Aorta (tissue), 5 donors: ENCODE results near the gene RSPRY1. TPM values are rescaled to one million over a fixed set of nuclear protein-coding genes. Genes with fewer than 3 reads are reported as not detected.

Experiments
- ATAC-seq: fragments of 200-7000 bp; cut with Tn5 transposase; one replicate; pipeline ENCODE4 v1.9.1; 2022; ENCODE audit warnings: moderate library complexity; ENCODE audit not compliant: low FRiP score
- DNase-seq, 2 donors: peaks; one replicate each; pipeline ENCODE4 v3.0.0-alpha.2; 2020
- H3K27ac ChIP-seq, 2 donors: one replicate each; pipeline ENCODE4 v1.5.1; 2013; ENCODE audit warnings: low read length in 2 of 2, mild to moderate bottlenecking in 2 of 2, moderate library complexity in 2 of 2, control low read depth in 1 of 2, inconsistent platforms in 1 of 2, low read depth in 1 of 2
- H3K27me3 ChIP-seq, 2 donors: one replicate each; pipeline ENCODE4 v1.6.1; 2013; ENCODE audit warnings: control low read depth in 1 of 2, low read length in 1 of 2, mild to moderate bottlenecking in 1 of 2, moderate library complexity in 1 of 2; ENCODE audit not compliant: insufficient read depth in 2 of 2, control insufficient read depth in 1 of 2
- H3K36me3 ChIP-seq, 2 donors: one replicate each; pipeline ENCODE4 v1.6.1; 2013; ENCODE audit warnings: control low read depth in 1 of 2, low read length in 1 of 2, mild to moderate bottlenecking in 1 of 2; ENCODE audit not compliant: insufficient read depth in 2 of 2, control insufficient read depth in 1 of 2
- H3K4me1 ChIP-seq, 2 donors: one replicate each; pipeline ENCODE4 v1.6.1; 2013; ENCODE audit warnings: low read length in 2 of 2, control low read depth in 1 of 2, mild to moderate bottlenecking in 1 of 2, moderate library complexity in 1 of 2; ENCODE audit not compliant: insufficient read depth in 2 of 2, control insufficient read depth in 1 of 2
- H3K4me3 ChIP-seq, 2 donors: one replicate each; pipeline ENCODE4 v1.5.1; 2013; ENCODE audit warnings: low read length in 2 of 2, control low read depth in 1 of 2, mild to moderate bottlenecking in 1 of 2
- H3K9me3 ChIP-seq: one replicate; pipeline ENCODE4 v1.6.1; 2013; ENCODE audit warnings: mild to moderate bottlenecking, low read length; ENCODE audit not compliant: control insufficient read depth
- WGBS, 2 donors: extraction: QIAGEN DNeasy Blood & Tissue Kit; methylation state at CpG; one replicate each; pipeline ENCODE4 v1.1.7; 2013; 5-methylcytosine and 5-hydroxymethylcytosine counted together
- intact Hi-C, 2 donors: fragments of 100-400 bp; cut with DNase I; formaldehyde crosslinking; loops; one replicate each; pipeline versions ENCODE4 v1.14.2 to v1.15.0; 2022
- polyA plus RNA-seq, 2 donors: library from polyadenylated mRNA; stranded (reverse); fragments of 200-250 nt; gene quantifications; one replicate each; pipeline ENCODE4 v1.2.3, GENCODE V29; 2013
- total RNA-seq, 2 donors: library from RNA; stranded (reverse); fragmentation: NEBNext Ultra II Directional; extraction: Animal tissue kit (Norgen Biotek cat#: 25700); gene quantifications; one replicate each; pipeline ENCODE4 v1.2.1, GENCODE V29; 2021
- donor health status: healthy with polysubstance abuse.
- donor health status: Bipolar disorder and iron deficiency.
- donor health status: DM: no; HTN: no; CAD: no.
- donor health status: DM: no; HTN: no; CAD: no.
- donor health status: DM: yes; HTN: yes; CAD: no.

RSPRY1 gene
- total and polyA plus RNA-seq, 4 donors = 10.4 to 32.5 (median 21.8) TPM

- 81 to 85% methylated on average over 14 of the region's 14 CpGs for WGBS, 2 donors
- DNase-seq (peak in 1 of 2 donors; percentile 72), ATAC-seq (no peak)
- Histone ChIP-seq H3K4me1 (no peaks in the 10 kb centered on the region), H3K9me3 (no peaks in the 10 kb centered on the region), H3K27me3 (no peaks in the 10 kb centered on the region), H3K36me3 (no peaks in the 10 kb centered on the region), H3K27ac (no peak overlapping the region), H3K4me3 (no peak overlapping the region)
- intact Hi-C loops = no loop called here
Observed at GRCh38 chr16:57143149-57143921, 42.8 kb upstream of the RSPRY1 start.

GRCh38 chr16:57144027-57144426, 42.1 kb upstream of the RSPRY1 start:
- Histone ChIP-seq H3K4me1 (no peaks in the 10 kb centered on the region), H3K27ac (no peak overlapping the region), H3K36me3 (no peaks in the 10 kb centered on the region), H3K9me3 (no peaks in the 10 kb centered on the region), H3K4me3 (no peak overlapping the region), H3K27me3 (no peaks in the 10 kb centered on the region)
- no peak for ATAC-seq
- intact Hi-C loops = no loop called here
- peak in 1 of 2 donors; percentile 22 for DNase-seq
- 94 to 100% methylated on average over 2 of the region's 2 CpGs for WGBS, 2 donors

GRCh38 chr16:57145046-57146021, 40.8 kb upstream of the RSPRY1 start:
- H3K27ac ChIP-seq = no peak overlapping the region
- H3K4me1 ChIP-seq = no peaks in the 10 kb centered on the region
- H3K27me3 ChIP-seq = no peaks in the 10 kb centered on the region
- no peak overlapping the region for H3K4me3 ChIP-seq
- ATAC-seq (no peak), DNase-seq (peak in 1 of 2 donors; percentile 69)
- no peaks in the 10 kb centered on the region for H3K36me3 ChIP-seq
- intact Hi-C loops = no loop called here
- H3K9me3 ChIP-seq = no peaks in the 10 kb centered on the region
- 78 to 80% methylated on average over 14 of the region's 14 CpGs for WGBS, 2 donors

GRCh38 chr16:57146040-57146647, 40.0 kb upstream of the RSPRY1 start:
- H3K9me3 ChIP-seq = no peaks in the 10 kb centered on the region
- peak in 1 of 2 donors; percentile 67 for DNase-seq
- 88 to 90% methylated on average over 24 of the region's 24 CpGs for WGBS, 2 donors
- H3K4me1 ChIP-seq = no peaks in the 10 kb centered on the region
- no peak overlapping the region for H3K4me3 ChIP-seq
- intact Hi-C loops = no loop called here
- ATAC-seq = no peak
- H3K27ac ChIP-seq = no peak overlapping the region
- no peaks in the 10 kb centered on the region for H3K36me3 ChIP-seq
- H3K27me3 ChIP-seq = no peaks in the 10 kb centered on the region

- DNase-seq (peak in 1 of 2 donors; percentile 64), ATAC-seq (no peak)
- WGBS, 2 donors = 91 to 94% methylated on average over 5 of the region's 5 CpGs
- no peaks in the 10 kb centered on the region for H3K27me3 ChIP-seq
- no peak overlapping the region for H3K27ac ChIP-seq
- H3K4me3 ChIP-seq = no peak overlapping the region
- intact Hi-C loops = no loop called here
- H3K4me1 ChIP-seq = no peaks in the 10 kb centered on the region
- no peaks in the 10 kb centered on the region for H3K9me3 ChIP-seq
- H3K36me3 ChIP-seq = no peaks in the 10 kb centered on the region
Observed at GRCh38 chr16:57146735-57147134, 39.4 kb upstream of the RSPRY1 start.

- intact Hi-C loops = no loop called here
- 51 to 52% methylated on average over 14 of the region's 14 CpGs for WGBS, 2 donors
Observed at GRCh38 chr16:57147381-57148221, 38.5 kb upstream of the RSPRY1 start.

GRCh38 chr16:57148481-57148880, 37.6 kb upstream of the RSPRY1 start:
- H3K4me1 ChIP-seq = no peaks in the 10 kb centered on the region
- intact Hi-C loops = no loop called here
- WGBS, 2 donors = 90 to 95% methylated on average over 6 of the region's 6 CpGs
- no peaks in the 10 kb centered on the region for H3K9me3 ChIP-seq
- H3K36me3 ChIP-seq = peaks cover 0 to under 1% of the 10 kb centered on the region in 2 donors
- ATAC-seq (no peak), DNase-seq (no peak)
- H3K27ac ChIP-seq = no peak overlapping the region
- no peak overlapping the region for H3K4me3 ChIP-seq
- H3K27me3 ChIP-seq = no peaks in the 10 kb centered on the region

More at GRCh38 chr16:57147381-57148221, 38.5 kb upstream of the RSPRY1 start:
- ATAC-seq (no peak), DNase-seq (peak in 1 of 2 donors; percentile 67)
- H3K4me3 ChIP-seq = no peak overlapping the region
- H3K27me3 ChIP-seq = no peaks in the 10 kb centered on the region
- H3K36me3 ChIP-seq = no peaks in the 10 kb centered on the region
- no peak overlapping the region for H3K27ac ChIP-seq
- no peaks in the 10 kb centered on the region for H3K4me1 ChIP-seq
- H3K9me3 ChIP-seq = no peaks in the 10 kb centered on the region

GRCh38 chr16:57149391-57149790, 36.7 kb upstream of the RSPRY1 start:
- H3K27ac ChIP-seq = no peak overlapping the region
- H3K36me3 ChIP-seq = peaks cover 0 to 3% of the 10 kb centered on the region in 2 donors
- DNase-seq (peak in 1 of 2 donors; percentile 61), ATAC-seq (no peak)
- no peaks in the 10 kb centered on the region for H3K4me1 ChIP-seq
- 92 to 94% methylated on average over 10 of the region's 10 CpGs for WGBS, 2 donors
- intact Hi-C loops = no loop called here
- no peaks in the 10 kb centered on the region for H3K9me3 ChIP-seq
- H3K27me3 ChIP-seq = no peaks in the 10 kb centered on the region
- H3K4me3 ChIP-seq = no peak overlapping the region
